Measurements from ENCODE around the gene PRPSAP1. TPM values are rescaled to one million over a fixed set of nuclear protein-coding genes. Genes with fewer than 3 reads are reported as not detected.

PRPSAP1 gene
- total and polyA plus RNA-seq, 7 donors, result 34.7 to 70.3 (median 40.7) TPM

DNA sequence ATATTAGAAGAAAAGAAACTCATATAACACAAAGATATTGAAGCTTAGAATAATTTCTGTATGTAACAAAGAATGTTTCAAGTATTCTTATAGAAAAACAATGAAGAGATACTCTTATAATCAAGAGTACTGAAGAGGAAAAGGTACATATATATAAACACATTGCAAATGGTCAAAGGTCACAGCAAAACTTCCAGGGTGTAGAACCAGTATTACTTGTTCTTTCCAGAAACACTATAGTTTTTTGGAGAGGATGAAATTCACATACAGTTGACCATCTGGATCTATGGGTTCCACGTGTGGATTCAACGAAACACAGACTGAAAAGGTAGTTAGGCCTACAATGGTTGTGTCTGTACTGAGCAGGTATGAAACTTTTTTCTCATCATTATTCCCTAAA is 22.6 kb downstream of the PRPSAP1 start:
- no peaks in the 10 kb centered on the region for H3K9me3 ChIP-seq
- H3K4me3 ChIP-seq, result no peak overlapping the region
- no peak for DNase-seq
- peaks cover 0 to 60% (median 17%) of the 10 kb centered on the region in 4 donors for H3K36me3 ChIP-seq
- 20 to 72% methylated on average over 2 of the region's 2 CpGs for WGBS, 2 donors
- intact Hi-C loops (cut with DNase I), result no loop called here
- H3K27me3 ChIP-seq, result no peaks in the 10 kb centered on the region
- no peaks in the 10 kb centered on the region for H3K4me1 ChIP-seq
- TF ChIP-seq POLR2AphosphoS5 (IDR thresholded peaks at IDR 0.05) (no peak), POLR2A (IDR thresholded peaks at IDR 0.05) (no peak), EP300 (IDR thresholded peaks at IDR 0.05) (no peak)
- TF ChIP-seq, protein P1, sequence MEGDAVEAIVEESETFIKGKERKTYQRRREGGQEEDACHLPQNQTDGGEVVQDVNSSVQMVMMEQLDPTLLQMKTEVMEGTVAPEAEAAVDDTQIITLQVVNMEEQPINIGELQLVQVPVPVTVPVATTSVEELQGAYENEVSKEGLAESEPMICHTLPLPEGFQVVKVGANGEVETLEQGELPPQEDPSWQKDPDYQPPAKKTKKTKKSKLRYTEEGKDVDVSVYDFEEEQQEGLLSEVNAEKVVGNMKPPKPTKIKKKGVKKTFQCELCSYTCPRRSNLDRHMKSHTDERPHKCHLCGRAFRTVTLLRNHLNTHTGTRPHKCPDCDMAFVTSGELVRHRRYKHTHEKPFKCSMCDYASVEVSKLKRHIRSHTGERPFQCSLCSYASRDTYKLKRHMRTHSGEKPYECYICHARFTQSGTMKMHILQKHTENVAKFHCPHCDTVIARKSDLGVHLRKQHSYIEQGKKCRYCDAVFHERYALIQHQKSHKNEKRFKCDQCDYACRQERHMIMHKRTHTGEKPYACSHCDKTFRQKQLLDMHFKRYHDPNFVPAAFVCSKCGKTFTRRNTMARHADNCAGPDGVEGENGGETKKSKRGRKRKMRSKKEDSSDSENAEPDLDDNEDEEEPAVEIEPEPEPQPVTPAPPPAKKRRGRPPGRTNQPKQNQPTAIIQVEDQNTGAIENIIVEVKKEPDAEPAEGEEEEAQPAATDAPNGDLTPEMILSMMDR (IDR thresholded peaks at IDR 0.05), result no peak
- H3K27ac ChIP-seq, result no peak overlapping the region

DNA sequence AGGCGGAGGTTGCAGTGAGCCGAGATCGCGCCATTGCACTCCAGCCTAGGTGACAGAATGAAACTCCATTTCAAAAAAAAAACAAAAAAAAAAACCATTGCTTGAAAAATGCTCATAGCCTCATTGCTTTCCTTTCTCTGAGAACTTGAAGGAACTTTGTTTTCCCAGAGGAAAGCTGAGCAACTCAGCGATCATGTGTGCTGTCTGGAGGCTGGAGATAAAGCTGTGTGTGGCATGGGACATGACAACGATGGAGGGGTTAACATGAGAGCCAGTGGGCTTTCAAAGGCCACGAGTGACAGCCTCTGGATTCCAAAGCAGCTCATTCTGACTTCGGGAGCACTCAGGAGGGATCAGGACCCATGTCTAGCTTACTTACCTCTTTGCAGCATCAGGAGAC is 24.1 kb downstream of the PRPSAP1 start:
- TF ChIP-seq EP300 (IDR thresholded peaks at IDR 0.05) (no peak), POLR2AphosphoS5 (IDR thresholded peaks at IDR 0.05) (no peak), POLR2A (IDR thresholded peaks at IDR 0.05) (no peak)
- TF ChIP-seq, protein P1 (IDR thresholded peaks at IDR 0.05), result no peak
- Histone ChIP-seq H3K36me3 (peaks cover 0 to 65% (median 17%) of the 10 kb centered on the region in 4 donors), H3K27me3 (no peaks in the 10 kb centered on the region), H3K4me1 (no peaks in the 10 kb centered on the region), H3K27ac (no peak overlapping the region), H3K9me3 (no peaks in the 10 kb centered on the region), H3K4me3 (no peak overlapping the region)
- intact Hi-C loops (cut with DNase I), result no loop called here
- DNase-seq, result peak; percentile 21
- 93 to 96% methylated on average over 8 of the region's 8 CpGs for WGBS, 2 donors

DNA sequence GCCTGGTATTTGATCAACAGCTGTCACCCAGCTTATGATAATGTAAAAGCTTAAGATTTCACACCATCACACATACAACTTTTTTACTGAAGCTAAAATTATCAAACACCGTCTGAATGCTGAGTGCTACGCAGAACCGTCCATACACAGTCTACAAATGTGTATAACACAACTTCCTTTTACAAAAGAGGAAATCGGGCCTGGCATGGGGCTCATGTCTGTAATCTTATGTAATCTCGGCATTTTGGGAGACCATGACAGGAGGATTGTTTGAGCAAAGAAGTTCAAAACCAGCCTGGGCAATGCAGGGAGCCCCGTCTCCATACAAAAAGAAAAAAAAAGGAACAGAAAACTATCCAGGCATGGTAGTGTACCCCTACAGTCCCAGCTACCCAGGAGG is 26.0 kb downstream of the PRPSAP1 start:
- Histone ChIP-seq H3K27me3 (no peaks in the 10 kb centered on the region), H3K36me3 (peaks cover 0 to 83% (median 18%) of the 10 kb centered on the region in 4 donors), H3K27ac (no peak overlapping the region), H3K9me3 (no peaks in the 10 kb centered on the region), H3K4me3 (no peak overlapping the region), H3K4me1 (no peaks in the 10 kb centered on the region)
- no peak for DNase-seq
- intact Hi-C loops (cut with DNase I), result no loop called here
- TF ChIP-seq POLR2AphosphoS5 (IDR thresholded peaks at IDR 0.05), result no peak
- TF ChIP-seq POLR2A (IDR thresholded peaks at IDR 0.05), result no peak
- TF ChIP-seq EP300 (IDR thresholded peaks at IDR 0.05), result no peak
- TF ChIP-seq, protein P1 (IDR thresholded peaks at IDR 0.05), result no peak
- 84 to 90% methylated on average over 6 of the region's 6 CpGs for WGBS, 2 donors

DNA sequence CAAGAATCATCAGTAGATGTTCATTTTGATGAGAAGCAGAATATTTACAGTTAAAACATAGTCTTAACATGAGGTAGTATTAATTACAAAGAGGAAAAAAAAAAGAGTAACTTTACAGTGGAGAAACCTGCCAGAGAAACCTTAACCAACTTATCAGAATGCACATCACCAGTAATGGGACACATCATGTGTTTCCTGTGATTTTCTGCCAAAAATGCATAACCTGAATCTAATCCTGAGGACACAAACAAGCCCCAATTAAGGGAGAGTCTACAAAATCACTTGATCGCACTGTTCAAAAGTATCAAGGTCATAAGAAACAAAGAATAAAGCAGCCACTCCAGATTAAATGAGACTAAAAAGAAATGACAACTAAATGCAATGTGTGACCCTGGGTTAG is 27.4 kb downstream of the PRPSAP1 start:
- intact Hi-C loops (cut with DNase I), result no loop called here
- 88 to 97% methylated on average over 1 of the region's 1 CpG for WGBS, 2 donors
- H3K9me3 ChIP-seq, result no peaks in the 10 kb centered on the region
- no peak overlapping the region for H3K27ac ChIP-seq
- H3K4me1 ChIP-seq, result no peaks in the 10 kb centered on the region
- no peaks in the 10 kb centered on the region for H3K27me3 ChIP-seq
- DNase-seq, result no peak
- TF ChIP-seq POLR2A (IDR thresholded peaks at IDR 0.05) (no peak), POLR2AphosphoS5 (IDR thresholded peaks at IDR 0.05) (no peak), EP300 (IDR thresholded peaks at IDR 0.05) (no peak)
- TF ChIP-seq, protein P1 (IDR thresholded peaks at IDR 0.05), result no peak
- no peak overlapping the region for H3K4me3 ChIP-seq
- peaks cover 0 to 78% (median 23%) of the 10 kb centered on the region in 4 donors for H3K36me3 ChIP-seq

DNA sequence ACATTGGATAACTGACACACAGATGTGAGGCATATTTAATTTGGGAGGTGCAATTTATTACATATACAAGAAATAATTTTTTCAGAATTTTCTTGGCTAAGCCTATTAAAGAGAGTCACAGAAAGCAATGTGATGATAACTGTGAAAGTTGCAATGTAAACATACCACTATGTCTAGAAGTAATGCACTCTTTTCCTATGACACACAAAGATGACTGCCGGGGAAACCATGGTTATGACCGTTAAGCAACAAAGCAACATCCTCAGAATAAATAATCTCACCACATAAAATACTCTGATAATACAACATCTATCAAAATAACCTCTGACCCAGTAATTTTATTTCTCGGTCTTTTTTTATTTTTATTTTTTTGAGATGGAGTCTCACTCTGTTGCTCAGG is 35.1 kb downstream of the PRPSAP1 start:
- TF ChIP-seq EP300 (IDR thresholded peaks at IDR 0.05), result no peak
- TF ChIP-seq POLR2A (IDR thresholded peaks at IDR 0.05), result no peak
- TF ChIP-seq, protein P1 (IDR thresholded peaks at IDR 0.05), result no peak
- no peak for TF ChIP-seq POLR2AphosphoS5 (IDR thresholded peaks at IDR 0.05)
- WGBS, 2 donors, result 88 to 97% methylated on average over 3 of the region's 3 CpGs

More for the DNA sequence above, 35.1 kb downstream of the PRPSAP1 start:
- intact Hi-C loops (cut with DNase I), result no loop called here
- Histone ChIP-seq H3K27me3 (no peaks in the 10 kb centered on the region), H3K9me3 (no peaks in the 10 kb centered on the region), H3K36me3 (peaks cover 0 to 41% (median 11%) of the 10 kb centered on the region in 4 donors), H3K4me1 (no peaks in the 10 kb centered on the region), H3K4me3 (no peak overlapping the region), H3K27ac (no peak overlapping the region)
- DNase-seq, result no peak

Data from sigmoid colon (tissue), 7 donors.